Osteoblast (primary cell): ENCODE measurements around the gene PAX6. TPM values are rescaled to one million over a fixed set of nuclear protein-coding genes. Genes with fewer than 3 reads are reported as not detected.

ENCODE experiments used
- DNase-seq: peaks from one replicate; pipeline ENCODE4 v3.0.0; 2011; ENCODE audit warnings: low spot score, mixed read lengths; ENCODE audit not compliant: insufficient read length; ENCODE audit errors: missing footprints
- H2AFZ ChIP-seq: 2 replicates; pipeline ENCODE4 v1.6.0; 2011; ENCODE audit warnings: mild to moderate bottlenecking, low read length
- H3K27ac ChIP-seq: 2 replicates; pipeline ENCODE4 v1.5.1; 2011; ENCODE audit warnings: mild to moderate bottlenecking, low read depth, low read length, moderate library complexity
- H3K27me3 ChIP-seq: 2 replicates; pipeline ENCODE4 v1.6.0; 2012; ENCODE audit warnings: mild to moderate bottlenecking, control low read depth, inconsistent platforms, low read length, moderate library complexity; ENCODE audit not compliant: insufficient read depth
- H3K36me3 ChIP-seq: 2 replicates; pipeline ENCODE4 v1.5.1; 2011; ENCODE audit warnings: mild to moderate bottlenecking, low read length, control low read depth, moderate library complexity; ENCODE audit not compliant: insufficient read depth
- H3K4me1 ChIP-seq: 2 replicates; pipeline ENCODE4 v1.5.1; 2011; ENCODE audit warnings: mild to moderate bottlenecking, low read length, control low read depth, moderate library complexity; ENCODE audit not compliant: insufficient read depth
- H3K4me2 ChIP-seq: 2 replicates; pipeline ENCODE4 v1.6.0; 2011; ENCODE audit warnings: mild to moderate bottlenecking, low read length; ENCODE audit not compliant: insufficient read depth
- H3K4me3 ChIP-seq: fragments of 200-600 bp; sonication (generic); 3 replicates; pipeline ENCODE4 v1.5.1; 2012; ENCODE audit warnings: mild to moderate bottlenecking, low read length, inconsistent platforms; ENCODE audit not compliant: insufficient read depth
- H3K79me2 ChIP-seq: 2 replicates; pipeline ENCODE4 v1.6.0; 2012; ENCODE audit warnings: mild to moderate bottlenecking, low read length, control low read depth, inconsistent platforms; ENCODE audit not compliant: insufficient read depth
- H3K9me3 ChIP-seq: 2 replicates; pipeline ENCODE4 v1.5.1; 2011; ENCODE audit warnings: low read depth, low read length, control low read depth
- H4K20me1 ChIP-seq: 2 replicates; pipeline ENCODE4 v1.6.0; 2012; ENCODE audit warnings: mild to moderate bottlenecking, low read length, control low read depth; ENCODE audit not compliant: insufficient read depth
- CTCF ChIP-seq: IDR thresholded peaks from 2 replicates; pipeline ENCODE4 v1.5.1; 2011; ENCODE audit warnings: mild to moderate bottlenecking, low read depth, low read length, moderate library complexity; ENCODE audit errors: extremely low read depth
- total RNA-seq: library from RNA; depleted of rRNA; stranded (reverse); fragments of >200 nt; gene quantifications from 2 replicates; pipeline ENCODE4 v1.2.3, GENCODE V29; 2012

Gene PAX6
- total RNA-seq, 1 donor: 0.36 TPM

GRCh38 chr11:31801298-31801702 is 9.8 kb downstream of the PAX6 start:
- TF ChIP-seq CTCF: no peak
- Histone ChIP-seq H3K9me3 (no peaks in the 10 kb centered on the region), H3K79me2 (no peaks in the 10 kb centered on the region), H3K36me3 (no peaks in the 10 kb centered on the region), H3K4me3 (no peak overlapping the region), H4K20me1 (peaks cover 3% of the 10 kb centered on the region), H3K27ac (no peak overlapping the region), H3K4me1 (peaks cover 12% of the 10 kb centered on the region), H3K4me2 (no peak overlapping the region), H3K27me3 (peaks cover 97% of the 10 kb centered on the region), H2AFZ (no peak overlapping the region)
- DNase-seq: peak; percentile 85

GRCh38 chr11:31800398-31801265 is 10.5 kb downstream of the PAX6 start:
- Histone ChIP-seq H3K4me1 (peaks cover 12% of the 10 kb centered on the region), H3K4me3 (no peak overlapping the region), H2AFZ (no peak overlapping the region), H3K27me3 (peaks cover 96% of the 10 kb centered on the region), H3K79me2 (no peaks in the 10 kb centered on the region), H3K9me3 (no peaks in the 10 kb centered on the region), H4K20me1 (peaks cover 3% of the 10 kb centered on the region), H3K36me3 (no peaks in the 10 kb centered on the region), H3K4me2 (no peak overlapping the region), H3K27ac (no peak overlapping the region)
- TF ChIP-seq CTCF: no peak
- no peak for DNase-seq

GRCh38 chr11:31799435-31800397 is 11.4 kb downstream of the PAX6 start:
- Histone ChIP-seq H3K4me3 (no peak overlapping the region), H3K9me3 (no peaks in the 10 kb centered on the region), H3K79me2 (no peaks in the 10 kb centered on the region), H2AFZ (no peak overlapping the region), H4K20me1 (peaks cover 3% of the 10 kb centered on the region), H3K27ac (no peak overlapping the region), H3K4me2 (peak overlapping the region; percentile 60), H3K27me3 (peaks cover 93% of the 10 kb centered on the region), H3K4me1 (peaks cover 10% of the 10 kb centered on the region), H3K36me3 (no peaks in the 10 kb centered on the region)
- TF ChIP-seq CTCF: no peak
- peak; percentile 74 for DNase-seq
